ENCODE data around the gene HYKK. TPM values are rescaled to one million over a fixed set of nuclear protein-coding genes. Genes with fewer than 3 reads are reported as not detected.

The HYKK gene
- polyA plus RNA-seq, 1 of the 3 experiments (the other 2 are of a cell fraction) = 2.2 TPM

DNA sequence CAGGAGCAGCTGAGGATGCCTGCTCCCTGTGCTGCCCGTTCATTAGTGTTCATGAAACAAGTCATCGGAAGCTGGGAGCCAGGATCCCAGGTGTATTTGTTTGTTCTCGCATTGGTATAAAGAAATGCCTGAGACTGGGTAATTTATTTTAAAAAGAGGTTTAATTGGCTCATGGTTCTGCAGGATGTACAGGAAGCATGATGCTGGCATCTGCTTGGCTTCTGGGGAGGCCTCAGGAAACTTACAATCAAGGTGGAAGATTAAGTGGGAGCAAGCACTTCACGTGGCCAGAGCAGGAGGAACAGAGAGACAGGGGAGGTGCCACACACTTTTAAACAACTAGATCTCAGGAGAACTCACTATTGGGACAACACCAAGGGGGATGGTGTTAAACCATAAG is 5.5 kb upstream of the HYKK start:
- ChIA-PET CTCF (interaction anchor here (1.4 kb wide), 1 partner anchor 67 kb away, joined by 3 read pairs; no protein-coding TSS in a partner anchor), POLR2A (no interaction called here)
- DNase-seq = no peak
- WGBS (ENCODE audit: low lambda C conversion rate) = 95% methylated on average over 4 of the region's 4 CpGs
- Histone ChIP-seq H3K4me1 (ENCODE audit: control insufficient read depth in 1 of 2, insufficient read depth in 2 of 2, low read depth in 1 of 2, low read length in 1 of 2) (peaks cover 0 to 1% of the 10 kb centered on the region in 2 experiments; a peak in 1 of 4 replicates), H3K27me3 (ENCODE audit: insufficient read depth) (no peaks in the 10 kb centered on the region), H4K20me1 (ENCODE audit: insufficient read depth) (no peaks in the 10 kb centered on the region), H3K79me2 (ENCODE audit: insufficient read depth) (no peaks in the 10 kb centered on the region), H3K9me3 (no peaks in the 10 kb centered on the region), H3K4me2 (no peak overlapping the region), H3K4me3 (ENCODE audit: low read depth in 2 of 2, low read length in 1 of 2) (no peak overlapping the region), H3K36me3 (replicated peaks in 1 of 2; ENCODE audit: control insufficient read depth in 1 of 2, insufficient read depth in 2 of 2, low read length in 1 of 2) (peaks cover 36 to 48% of the 10 kb centered on the region in 2 experiments), H3K9ac (no peak overlapping the region), H3F3A (replicated peaks; ENCODE audit: insufficient read depth) (peaks cover 11% of the 10 kb centered on the region), H2AFZ (ENCODE audit: low read depth) (no peak overlapping the region), H3K9me2 (no peaks in the 10 kb centered on the region), H3K27ac (ENCODE audit: low read depth in 2 of 2, low read length in 1 of 2) (no peak overlapping the region)
- no peak for TF ChIP-seq FOXJ3 (CRISPR knock-in tag; IDR thresholded peaks at IDR 0.05)
- TF ChIP-seq NFIC (IDR thresholded peaks at IDR 0.05; ENCODE audit: borderline replicate concordance) = no peak
- TF ChIP-seq CHD2 (IDR thresholded peaks at IDR 0.05; ENCODE audit: low read length, partially characterized antibody) = no peak
- TF ChIP-seq TCF12 (IDR thresholded peaks at IDR 0.05) = no peak

- Histone ChIP-seq H3K4me2 (no peak overlapping the region), H3K27ac (ENCODE audit: low read depth in 2 of 2, low read length in 1 of 2) (no peak overlapping the region), H3K27me3 (ENCODE audit: insufficient read depth) (no peaks in the 10 kb centered on the region), H3F3A (replicated peaks; ENCODE audit: insufficient read depth) (peaks cover 11% of the 10 kb centered on the region), H3K36me3 (replicated peaks in 1 of 2; ENCODE audit: control insufficient read depth in 1 of 2, insufficient read depth in 2 of 2, low read length in 1 of 2) (peaks cover 28 to 40% of the 10 kb centered on the region in 2 experiments), H3K9me3 (no peaks in the 10 kb centered on the region), H3K9me2 (no peaks in the 10 kb centered on the region), H3K4me3 (ENCODE audit: low read depth in 2 of 2, low read length in 1 of 2) (no peak overlapping the region), H3K4me1 (ENCODE audit: control insufficient read depth in 1 of 2, insufficient read depth in 2 of 2, low read depth in 1 of 2, low read length in 1 of 2) (peaks cover 0 to 3% of the 10 kb centered on the region in 2 experiments; a peak in 1 of 4 replicates), H2AFZ (ENCODE audit: low read depth) (no peak overlapping the region), H3K9ac (no peak overlapping the region), H3K79me2 (ENCODE audit: insufficient read depth) (no peaks in the 10 kb centered on the region), H4K20me1 (ENCODE audit: insufficient read depth) (no peaks in the 10 kb centered on the region)
- no peak for DNase-seq
- ChIA-PET POLR2A (no interaction called here), CTCF (interaction anchor here (1.4 kb wide), 1 partner anchor 66 kb away, joined by 3 read pairs; no protein-coding TSS in a partner anchor)
- WGBS (ENCODE audit: low lambda C conversion rate) = 98% methylated on average over 2 of the region's 2 CpGs
- TF ChIP-seq MEF2A (IDR thresholded peaks at IDR 0.05; ENCODE audit: borderline replicate concordance, low read depth) (no peak), TCF12 (IDR thresholded peaks at IDR 0.05) (no peak), RAD21 (IDR thresholded peaks at IDR 0.05; ENCODE audit: low read length) (no peak), MXI1 (IDR thresholded peaks at IDR 0.05; ENCODE audit: low read depth, low read length) (no peak), RXRA (IDR thresholded peaks at IDR 0.05; ENCODE audit: borderline replicate concordance, low read depth) (no peak), ELF1 (IDR thresholded peaks at IDR 0.05) (no peak), USF1 (IDR thresholded peaks at IDR 0.05; ENCODE audit: borderline replicate concordance, low read depth) (no peak), YY1 (IDR thresholded peaks at IDR 0.05; ENCODE audit: low read depth) (no peak), FOSL2 (IDR thresholded peaks at IDR 0.05; ENCODE audit: borderline replicate concordance, low read depth) (no peak), RFX5 (IDR thresholded peaks at IDR 0.05; ENCODE audit: low read length) (no peak), NFIC (IDR thresholded peaks at IDR 0.05; ENCODE audit: borderline replicate concordance) (no peak)
- TF ChIP-seq, protein P1, sequence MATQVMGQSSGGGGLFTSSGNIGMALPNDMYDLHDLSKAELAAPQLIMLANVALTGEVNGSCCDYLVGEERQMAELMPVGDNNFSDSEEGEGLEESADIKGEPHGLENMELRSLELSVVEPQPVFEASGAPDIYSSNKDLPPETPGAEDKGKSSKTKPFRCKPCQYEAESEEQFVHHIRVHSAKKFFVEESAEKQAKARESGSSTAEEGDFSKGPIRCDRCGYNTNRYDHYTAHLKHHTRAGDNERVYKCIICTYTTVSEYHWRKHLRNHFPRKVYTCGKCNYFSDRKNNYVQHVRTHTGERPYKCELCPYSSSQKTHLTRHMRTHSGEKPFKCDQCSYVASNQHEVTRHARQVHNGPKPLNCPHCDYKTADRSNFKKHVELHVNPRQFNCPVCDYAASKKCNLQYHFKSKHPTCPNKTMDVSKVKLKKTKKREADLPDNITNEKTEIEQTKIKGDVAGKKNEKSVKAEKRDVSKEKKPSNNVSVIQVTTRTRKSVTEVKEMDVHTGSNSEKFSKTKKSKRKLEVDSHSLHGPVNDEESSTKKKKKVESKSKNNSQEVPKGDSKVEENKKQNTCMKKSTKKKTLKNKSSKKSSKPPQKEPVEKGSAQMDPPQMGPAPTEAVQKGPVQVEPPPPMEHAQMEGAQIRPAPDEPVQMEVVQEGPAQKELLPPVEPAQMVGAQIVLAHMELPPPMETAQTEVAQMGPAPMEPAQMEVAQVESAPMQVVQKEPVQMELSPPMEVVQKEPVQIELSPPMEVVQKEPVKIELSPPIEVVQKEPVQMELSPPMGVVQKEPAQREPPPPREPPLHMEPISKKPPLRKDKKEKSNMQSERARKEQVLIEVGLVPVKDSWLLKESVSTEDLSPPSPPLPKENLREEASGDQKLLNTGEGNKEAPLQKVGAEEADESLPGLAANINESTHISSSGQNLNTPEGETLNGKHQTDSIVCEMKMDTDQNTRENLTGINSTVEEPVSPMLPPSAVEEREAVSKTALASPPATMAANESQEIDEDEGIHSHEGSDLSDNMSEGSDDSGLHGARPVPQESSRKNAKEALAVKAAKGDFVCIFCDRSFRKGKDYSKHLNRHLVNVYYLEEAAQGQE (IDR thresholded peaks at IDR 0.05; ENCODE audit: low read depth, low read length) = no peak
Observed at GRCh38 chr15:78502641-78503040, 4.7 kb upstream of the HYKK start.
